Naive thymus-derived CD8-positive, alpha-beta T cell (primary cell): ENCODE measurements around the gene BBC3. TPM values are rescaled to one million over a fixed set of nuclear protein-coding genes. Genes with fewer than 3 reads are reported as not detected.
A peak's percentile ranks its signal among the peaks of the same experiment; 100 is the strongest.
"Not testable (repeated sequence)": the region's sequence is repeated elsewhere in the genome, so short reads cannot be mapped to it uniquely, and the experiment has no call there.

ENCODE experiments used
- ATAC-seq, 2 donors: fragments of 150-1000 bp; cut with Tn5 transposase in 1 of 2; sonication (Bioruptor Pico), chemical (Tn5 transposase) in 1 of 2; 1 replicate in 1 of 2; 2 replicates in 1 of 2; pipeline ENCODE4 v1.10.0; 2021; ENCODE audit warnings: mild to moderate bottlenecking in 2 of 2, moderate library complexity in 2 of 2
- POLR2A ChIA-PET: fragments of 350-600 bp; sonication (Branson Sonifier 250); formaldehyde crosslinking; loops from one replicate; lab custom pipeline; 2021; ENCODE audit warnings: antibody characterized with exemption; lab: Charles Lee
- DNase-seq, 10 donors: peaks; one replicate each; pipeline versions ENCODE4 v3.0.0 to v3.0.0-alpha.2; 2020 to 2022
- H3K27ac Mint-ChIP-seq, 10 donors: one replicate each; pipeline ENCODE4 v1.8.0; 2020 to 2022; ENCODE audit warnings: mild to moderate bottlenecking in 10 of 10, mixed read lengths in 10 of 10, moderate library complexity in 4 of 10, inconsistent platforms in 1 of 10
- H3K27me3 Mint-ChIP-seq, 5 donors: one replicate each; pipeline ENCODE4 v1.8.0; 2021 to 2022; ENCODE audit warnings: mixed read lengths in 5 of 5
- H3K36me3 Mint-ChIP-seq, 3 donors: one replicate each; pipeline ENCODE4 v1.8.0; 2020 to 2022; ENCODE audit warnings: mixed read lengths in 3 of 3, mild to moderate bottlenecking in 2 of 3, inconsistent platforms in 1 of 3
- H3K4me1 Mint-ChIP-seq, 4 donors: one replicate each; pipeline ENCODE4 v1.8.0; 2021 to 2022; ENCODE audit warnings: mixed read lengths in 4 of 4
- H3K4me3 Mint-ChIP-seq, 10 donors: one replicate each; pipeline ENCODE4 v1.8.0; 2020 to 2022; ENCODE audit warnings: mild to moderate bottlenecking in 10 of 10, mixed read lengths in 10 of 10, moderate library complexity in 6 of 10, inconsistent platforms in 1 of 10
- H3K9me3 Mint-ChIP-seq, 9 donors: one replicate each; pipeline ENCODE4 v1.8.0; 2020 to 2022; ENCODE audit warnings: mixed read lengths in 9 of 9, mild to moderate bottlenecking in 3 of 9, inconsistent platforms in 1 of 9, moderate library complexity in 1 of 9
- polyA plus RNA-seq, 3 donors: library from polyadenylated mRNA; unstranded; fragments of 300-500 nt; fragmentation: Illumina TruSeq; gene quantifications; one replicate each; pipeline ENCODE4 v1.2.3, GENCODE V29; 2021
- total RNA-seq, 8 experiments: library from RNA in 2 of 8; stranded (reverse) in 2 of 8; gene quantifications; one replicate each; pipeline ENCODE4 v1.2.3 and lab custom pipeline; 2021 to 2026

The BBC3 gene
- total and polyA plus RNA-seq, 5 experiments from 2014 or later: 7.2 to 37.4 (median 13.0) TPM

GRCh38 chr19:47270408-47270807 lies 39.4 kb upstream of the BBC3 start:
- no peak for DNase-seq
- H3K27ac Mint-ChIP-seq: no peak overlapping the region
- no peak overlapping the region for H3K4me3 Mint-ChIP-seq
- ATAC-seq: no peak
- no peaks in the 10 kb centered on the region for H3K27me3 Mint-ChIP-seq
- POLR2A ChIA-PET: interaction anchor here (2.1 kb wide), 1 partner anchor 14 kb away, joined by 15 read pairs; the partner anchor contains the start of gene CCDC9
- peaks cover 0 to 59% (median 9%) of the 10 kb centered on the region in 3 donors for H3K36me3 Mint-ChIP-seq
- H3K9me3 Mint-ChIP-seq: no peaks in the 10 kb centered on the region
- H3K4me1 Mint-ChIP-seq: peaks cover 10 to 31% (median 14%) of the 10 kb centered on the region in 4 donors

GRCh38 chr19:47269596-47269995 lies 38.6 kb upstream of the BBC3 start:
- Mint-ChIP-seq H3K4me1 (peaks cover 8 to 26% (median 11%) of the 10 kb centered on the region in 4 donors), H3K27me3 (no peaks in the 10 kb centered on the region), H3K36me3 (peaks cover 0 to 64% (median 11%) of the 10 kb centered on the region in 3 donors), H3K4me3 (no peak overlapping the region), H3K27ac (no peak overlapping the region), H3K9me3 (no peaks in the 10 kb centered on the region)
- POLR2A ChIA-PET: interaction anchor here (1.1 to 1.2 kb wide), 2 partner anchors 13 to 27 kb away, joined by 5 to 9 read pairs; partner anchors contain the start of gene CCDC9
- DNase-seq (no peak), ATAC-seq (no peak)

- peaks cover 0 to 73% (median 12%) of the 10 kb centered on the region in 3 donors for H3K36me3 Mint-ChIP-seq
- POLR2A ChIA-PET: no interaction called here
- ATAC-seq: no peak
Measured at GRCh38 chr19:47268028-47268427, 37.0 kb upstream of the BBC3 start.

GRCh38 chr19:47267350-47267759 lies 36.4 kb upstream of the BBC3 start:
- Mint-ChIP-seq H3K4me3 (no peak overlapping the region), H3K27me3 (no peaks in the 10 kb centered on the region), H3K9me3 (no peaks in the 10 kb centered on the region), H3K4me1 (peaks cover 3 to 18% (median 6%) of the 10 kb centered on the region in 4 donors), H3K27ac (no peak overlapping the region), H3K36me3 (peaks cover 0 to 80% (median 13%) of the 10 kb centered on the region in 3 donors)
- POLR2A ChIA-PET: no interaction called here
- ATAC-seq (no peak), DNase-seq (no peak)

More at GRCh38 chr19:47268028-47268427, 37.0 kb upstream of the BBC3 start:
- Mint-ChIP-seq H3K27me3 (no peaks in the 10 kb centered on the region), H3K9me3 (no peaks in the 10 kb centered on the region), H3K27ac (no peak overlapping the region), H3K4me3 (no peak overlapping the region), H3K4me1 (peaks cover 8 to 25% (median 10%) of the 10 kb centered on the region in 4 donors)
- no peak for DNase-seq

GRCh38 chr19:47266401-47266941 lies 35.5 kb upstream of the BBC3 start:
- H3K27me3 Mint-ChIP-seq: no peaks in the 10 kb centered on the region
- no peak overlapping the region for H3K4me3 Mint-ChIP-seq
- POLR2A ChIA-PET: no interaction called here
- no peaks in the 10 kb centered on the region for H3K9me3 Mint-ChIP-seq
- no peak for ATAC-seq
- no peak for DNase-seq
- peaks cover 0 to 84% (median 14%) of the 10 kb centered on the region in 3 donors for H3K36me3 Mint-ChIP-seq
- no peak overlapping the region for H3K27ac Mint-ChIP-seq
- peaks cover 2 to 11% (median 5%) of the 10 kb centered on the region in 4 donors for H3K4me1 Mint-ChIP-seq

GRCh38 chr19:47264629-47265028 lies 33.6 kb upstream of the BBC3 start:
- DNase-seq (no peak), ATAC-seq (no peak)
- H3K27me3 Mint-ChIP-seq: no peaks in the 10 kb centered on the region
- H3K4me3 Mint-ChIP-seq: no peak overlapping the region
- H3K27ac Mint-ChIP-seq: no peak overlapping the region
- POLR2A ChIA-PET: no interaction called here
- H3K4me1 Mint-ChIP-seq: peaks cover 11 to 18% (median 16%) of the 10 kb centered on the region in 4 donors
- H3K36me3 Mint-ChIP-seq: peaks cover 0 to 82% (median 26%) of the 10 kb centered on the region in 3 donors
- H3K9me3 Mint-ChIP-seq: no peaks in the 10 kb centered on the region

GRCh38 chr19:47261946-47262793 lies 31.2 kb upstream of the BBC3 start:
- not testable (repeated sequence) for DNase-seq, H3K27me3 Mint-ChIP-seq, H3K9me3 Mint-ChIP-seq, H3K4me3 Mint-ChIP-seq, ATAC-seq
- Mint-ChIP-seq H3K4me1 (peaks cover 29 to 42% (median 40%) of the 10 kb centered on the region in 4 donors), H3K27ac (peak overlapping the region in 3 of 10 donors; percentile 3 to 41 (median 20)), H3K36me3 (peaks cover 0 to 83% (median 31%) of the 10 kb centered on the region in 3 donors)
- POLR2A ChIA-PET: interaction anchor here (0.6 to 1.7 kb wide), 5 partner anchors 12 to 128 kb away, joined by 3 to 8 read pairs (median 4); partner anchors contain the start of gene INAFM1

- H3K4me1 Mint-ChIP-seq: peaks cover 35 to 53% (median 50%) of the 10 kb centered on the region in 4 donors
- POLR2A ChIA-PET: interaction anchor here (1.7 kb wide), 1 partner anchor 15 kb away, joined by 5 read pairs; the partner anchor contains the start of gene INAFM1
Measured at GRCh38 chr19:47260476-47260875, 29.5 kb upstream of the BBC3 start.

GRCh38 chr19:47258895-47259555 lies 28.0 kb upstream of the BBC3 start:
- peaks cover 36 to 53% (median 50%) of the 10 kb centered on the region in 4 donors for H3K4me1 Mint-ChIP-seq
- H3K27ac Mint-ChIP-seq: peak overlapping the region in 8 of 10 donors; percentile 45 to 87 (median 68)
- peak overlapping the region in 9 of 10 donors; percentile 15 to 94 (median 58) for H3K4me3 Mint-ChIP-seq
- peaks cover 0 to 56% (median 27%) of the 10 kb centered on the region in 3 donors for H3K36me3 Mint-ChIP-seq
- no peak for ATAC-seq
- no peak for DNase-seq
- H3K27me3 Mint-ChIP-seq: no peaks in the 10 kb centered on the region
- POLR2A ChIA-PET: no interaction called here
- no peaks in the 10 kb centered on the region for H3K9me3 Mint-ChIP-seq

More at GRCh38 chr19:47260476-47260875, 29.5 kb upstream of the BBC3 start:
- H3K27me3 Mint-ChIP-seq: no peaks in the 10 kb centered on the region
- DNase-seq: no peak
- H3K27ac Mint-ChIP-seq: no peak overlapping the region
- peak overlapping the region in 1 of 10 donors; percentile 50 for H3K4me3 Mint-ChIP-seq
- peaks cover 0 to 67% (median 31%) of the 10 kb centered on the region in 3 donors for H3K36me3 Mint-ChIP-seq
- no peaks in the 10 kb centered on the region for H3K9me3 Mint-ChIP-seq
- ATAC-seq: no peak

GRCh38 chr19:47258434-47258833 lies 27.4 kb upstream of the BBC3 start:
- DNase-seq (no peak), ATAC-seq (no peak)
- Mint-ChIP-seq H3K27ac (peak overlapping the region in 7 of 10 donors; percentile 45 to 87 (median 66)), H3K4me3 (peak overlapping the region in 9 of 10 donors; percentile 69 to 97 (median 93)), H3K9me3 (no peaks in the 10 kb centered on the region), H3K27me3 (no peaks in the 10 kb centered on the region), H3K36me3 (peaks cover 0 to 55% (median 27%) of the 10 kb centered on the region in 3 donors), H3K4me1 (peaks cover 38 to 53% (median 50%) of the 10 kb centered on the region in 4 donors)
- POLR2A ChIA-PET: no interaction called here

- ATAC-seq: no peak
- H3K4me1 Mint-ChIP-seq: peaks cover 38 to 53% (median 49%) of the 10 kb centered on the region in 4 donors
- peaks cover 0 to 48% (median 27%) of the 10 kb centered on the region in 3 donors for H3K36me3 Mint-ChIP-seq
- H3K27ac Mint-ChIP-seq: peak overlapping the region; percentile 93 to 99 (median 97)
- DNase-seq: no peak
- POLR2A ChIA-PET: interaction anchor here (0.5 to 3.2 kb wide), 12 partner anchors 14 to 398 kb away, joined by 3 to 74 read pairs (median 15); partner anchors contain the start of genes INAFM1 and ZC3H4
- no peaks in the 10 kb centered on the region for H3K27me3 Mint-ChIP-seq
- peak overlapping the region; percentile 89 to 97 (median 93) for H3K4me3 Mint-ChIP-seq
- H3K9me3 Mint-ChIP-seq: no peaks in the 10 kb centered on the region
Measured at GRCh38 chr19:47257411-47258169, 26.6 kb upstream of the BBC3 start.
